ENCODE results near the gene CELF4.

DNA sequence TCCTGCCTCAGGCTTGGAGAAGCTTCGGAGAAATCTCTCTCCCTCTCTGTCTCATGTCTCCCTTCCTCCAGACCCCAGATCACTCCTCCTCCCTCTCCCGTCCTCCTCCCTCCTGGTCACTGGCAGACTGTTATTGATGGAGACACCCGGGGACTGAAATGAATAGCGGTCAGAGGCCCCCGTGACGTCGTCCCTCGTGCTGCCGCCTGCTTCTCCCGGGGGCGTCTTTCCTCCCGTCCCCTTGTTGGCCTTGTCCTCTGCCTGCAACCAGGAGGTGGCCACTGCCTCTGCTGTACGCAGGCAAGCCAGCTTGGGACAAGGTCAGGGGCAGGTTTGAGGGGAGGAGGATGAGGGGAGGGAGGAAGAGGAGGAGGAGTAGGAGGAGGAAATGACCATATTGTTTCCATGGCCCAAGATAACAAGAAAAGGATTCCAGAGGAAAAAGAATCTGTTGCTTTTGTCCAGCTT, 78.2 kb downstream of the CELF4 start:
- TF ChIP-seq CTCF (IDR thresholded peaks at IDR 0.05) (no peak), EP300 (IDR thresholded peaks at IDR 0.05) (no peak), POLR2A (IDR thresholded peaks at IDR 0.05) (no peak), POLR2AphosphoS5 (IDR thresholded peaks at IDR 0.05) (no peak)

All from upper lobe of left lung (tissue), 4 donors.